WTC11 (cell line): ENCODE data around the gene GMPR. TPM values are rescaled to one million over a fixed set of nuclear protein-coding genes. Genes with fewer than 3 reads are reported as not detected.

ENCODE experiments used
- ATAC-seq: fragments of 200-7000 bp; cut with Tn5 transposase; 2 replicates; pipeline ENCODE4 v1.10.0; 2021; ENCODE audit warnings: mild to moderate bottlenecking, moderate library complexity
- CTCF ChIA-PET: fragments of 300-600 bp; sonication (Branson Sonifier 250); formaldehyde crosslinking; loops from one replicate; lab custom pipeline; 2021; ENCODE audit warnings: antibody characterized with exemption; lab: Charles Lee
- POLR2A ChIA-PET: fragments of 350-600 bp; sonication (Branson Sonifier 250); formaldehyde crosslinking; loops from one replicate; lab custom pipeline; 2021; ENCODE audit warnings: antibody characterized with exemption; lab: Charles Lee
- DNase-seq: peaks from one replicate; pipeline ENCODE4 v3.0.0; 2021; ENCODE audit warnings: low spot score
- H3K27ac Mint-ChIP-seq: 2 replicates; pipeline ENCODE4 v1.8.0; 2021; ENCODE audit warnings: mixed read lengths
- H3K27me3 Mint-ChIP-seq: 2 replicates; pipeline ENCODE4 v1.8.0; 2021; ENCODE audit warnings: low read depth, mild to moderate bottlenecking, moderate library complexity, mixed read lengths
- H3K36me3 Mint-ChIP-seq: 2 replicates; pipeline ENCODE4 v1.8.0; 2021; ENCODE audit warnings: mixed read lengths
- H3K4me1 Mint-ChIP-seq: 2 replicates; pipeline ENCODE4 v1.8.0; 2022; ENCODE audit warnings: mixed read lengths
- H3K4me3 Mint-ChIP-seq: 2 replicates; pipeline ENCODE4 v1.8.0; 2021; ENCODE audit warnings: mild to moderate bottlenecking, moderate library complexity, mixed read lengths
- H3K9me3 Mint-ChIP-seq: 2 replicates; pipeline ENCODE4 v1.8.0; 2021; ENCODE audit warnings: mixed read lengths
- ARID4B ChIP-seq: sonication (generic); formaldehyde crosslinking; IDR thresholded peaks from 2 replicates; pipeline ENCODE4 v1.8.0; 2023; ENCODE audit warnings: missing genetic modification reagents, mild to moderate bottlenecking, borderline replicate concordance
- CREM ChIP-seq: sonication (generic); formaldehyde crosslinking; IDR thresholded peaks from 2 replicates; pipeline ENCODE4 v1.8.1; 2022; ENCODE audit warnings: mild to moderate bottlenecking, missing genetic modification reagents, moderate library complexity
- E2F1 ChIP-seq: sonication (generic); formaldehyde crosslinking; IDR thresholded peaks from 2 replicates; pipeline ENCODE4 v1.8.0; 2022; ENCODE audit warnings: mild to moderate bottlenecking, missing genetic modification reagents
- FOXP1 ChIP-seq: sonication (generic); formaldehyde crosslinking; IDR thresholded peaks from 2 replicates; pipeline ENCODE4 v1.8.0; 2022; ENCODE audit warnings: missing genetic modification reagents, mild to moderate bottlenecking, moderate library complexity, borderline replicate concordance
- IRF1 ChIP-seq: sonication (generic); formaldehyde crosslinking; IDR thresholded peaks from 2 replicates; pipeline ENCODE4 v1.8.0; 2023; ENCODE audit warnings: missing genetic modification reagents
- KAT7 ChIP-seq: sonication (generic); formaldehyde crosslinking; IDR thresholded peaks from 2 replicates; pipeline ENCODE4 v1.8.1; 2023; ENCODE audit warnings: missing genetic modification reagents, mild to moderate bottlenecking, borderline replicate concordance
- MXD4 ChIP-seq: fragments of 250-450 bp; sonication (Bioruptor Pico); IDR thresholded peaks from 2 replicates; pipeline ENCODE4 v1.8.0; 2021; ENCODE audit warnings: mild to moderate bottlenecking, moderate library complexity, borderline replicate concordance
- NR1H2 ChIP-seq: sonication (generic); formaldehyde crosslinking; IDR thresholded peaks from 2 replicates; pipeline ENCODE4 v1.9.0; 2021; ENCODE audit warnings: mild to moderate bottlenecking, moderate library complexity, missing genetic modification reagents
- OVOL2 ChIP-seq: fragments of 250-450 bp; sonication (Bioruptor Pico); IDR thresholded peaks from 2 replicates; pipeline ENCODE4 v1.9.0; 2021; ENCODE audit warnings: mild to moderate bottlenecking, borderline replicate concordance
- PREB ChIP-seq: sonication (generic); formaldehyde crosslinking; IDR thresholded peaks from 2 replicates; pipeline ENCODE4 v1.8.1; 2022; ENCODE audit warnings: mild to moderate bottlenecking, missing genetic modification reagents, moderate library complexity, borderline replicate concordance
- SMAD4 ChIP-seq: sonication (generic); formaldehyde crosslinking; IDR thresholded peaks from 2 replicates; pipeline ENCODE4 v1.8.0; 2022; ENCODE audit warnings: mild to moderate bottlenecking, missing genetic modification reagents
- SP1 ChIP-seq: sonication (generic); formaldehyde crosslinking; conservative IDR thresholded peaks from 2 replicates; pipeline ENCODE4 v1.8.1; 2022; ENCODE audit warnings: missing genetic modification reagents
- USF2 ChIP-seq: sonication (generic); formaldehyde crosslinking; IDR thresholded peaks from 2 replicates; pipeline ENCODE4 v1.8.1; 2023; ENCODE audit warnings: mild to moderate bottlenecking, missing genetic modification reagents, moderate library complexity
- ZBTB21 ChIP-seq: sonication (generic); formaldehyde crosslinking; IDR thresholded peaks from 2 replicates; pipeline ENCODE4 v1.8.1; 2023; ENCODE audit warnings: mild to moderate bottlenecking, missing genetic modification reagents, borderline replicate concordance
- ZNF425 ChIP-seq: fragments of 250-450 bp; sonication (Bioruptor Pico); conservative IDR thresholded peaks from 2 replicates; pipeline ENCODE4 v1.9.0; 2021; ENCODE audit warnings: mild to moderate bottlenecking
- ZNF512 ChIP-seq: sonication (generic); formaldehyde crosslinking; IDR thresholded peaks from 2 replicates; pipeline ENCODE4 v1.8.1; 2022; ENCODE audit warnings: missing genetic modification reagents, borderline replicate concordance
- total RNA-seq: library from RNA; stranded (reverse); gene quantifications from 3 replicates; pipeline ENCODE4 v1.2.3, GENCODE V29; 2021

GMPR gene
- total RNA-seq, 1 experiment from 2014 or later: 2.4 TPM

- peaks cover 6% of the 10 kb centered on the region for H3K4me1 Mint-ChIP-seq
- no peak overlapping the region for H3K27ac Mint-ChIP-seq
- no peak overlapping the region for H3K4me3 Mint-ChIP-seq
- H3K9me3 Mint-ChIP-seq: peaks cover 17% of the 10 kb centered on the region
- H3K36me3 Mint-ChIP-seq: no peaks in the 10 kb centered on the region
- POLR2A ChIA-PET: no interaction called here
- TF ChIP-seq FOXP1 (CRISPR knock-in tag) (no peak), ARID4B (no peak), ZBTB21 (no peak), E2F1 (no peak), IRF1 (CRISPR knock-in tag) (no peak), SMAD4 (no peak), MXD4 (CRISPR knock-in tag) (no peak), NR1H2 (CRISPR knock-in tag) (no peak), ZNF425 (CRISPR knock-in tag) (no peak), ZNF512 (CRISPR knock-in tag) (no peak), PREB (CRISPR knock-in tag) (no peak), KAT7 (CRISPR knock-in tag) (no peak), USF2 (CRISPR knock-in tag) (no peak), OVOL2 (CRISPR knock-in tag) (no peak), SP1 (no peak), CREM (CRISPR knock-in tag) (no peak)
- ATAC-seq: no peak
- DNase-seq: no peak
- no peaks in the 10 kb centered on the region for H3K27me3 Mint-ChIP-seq
- CTCF ChIA-PET: interaction anchor here (0.7 to 5.2 kb wide), 13 partner anchors 8 to 571 kb away, joined by 3 to 59 read pairs (median 4); no protein-coding TSS in a partner anchor
These were observed 32.8 kb upstream of the GMPR start for GRCh38 chr6:16205377-16206144.
